NAMALWA (cell line): ENCODE results near the gene CDY2A.
"Not testable (repeated sequence)": the region's sequence is repeated elsewhere in the genome, so short reads cannot be mapped to it uniquely, and the experiment has no call there.

Experiments
- DNase-seq: peaks from one replicate; pipeline ENCODE4 v3.0.0-alpha.2; 2015; ENCODE audit warnings: low spot score

Gene CDY2A

GRCh38 chrY:18025487-18025886 is at the start of gene CDY2A:
TSS of gene CDY2A (plus strand) at chrY:18025787. CDS start at chrY:18026115, 328 bp downstream.
- not testable (repeated sequence) for DNase-seq

GRCh38 chrY:17997586-17997985 is 28.0 kb upstream of the CDY2A start:
- DNase-seq = not testable (repeated sequence)

GRCh38 chrY:17998266-17998665 is 27.3 kb upstream of the CDY2A start:
- not testable (repeated sequence) for DNase-seq

- not testable (repeated sequence) for DNase-seq
Observed at GRCh38 chrY:18023897-18024296, 1.7 kb upstream of the CDY2A start.

- not testable (repeated sequence) for DNase-seq
Observed at GRCh38 chrY:18028845-18029244, 3.3 kb downstream of the CDY2A start.

- DNase-seq = not testable (repeated sequence)
Observed at GRCh38 chrY:18030178-18030577, 4.6 kb downstream of the CDY2A start.

GRCh38 chrY:18034100-18034814 is 8.7 kb downstream of the CDY2A start:
- DNase-seq = not testable (repeated sequence)

- DNase-seq = not testable (repeated sequence)
Observed at GRCh38 chrY:18034864-18035263, 9.3 kb downstream of the CDY2A start.

GRCh38 chrY:18044990-18045389 is 19.4 kb downstream of the CDY2A start:
- DNase-seq = not testable (repeated sequence)

- not testable (repeated sequence) for DNase-seq
Observed at GRCh38 chrY:18048149-18049040, 22.8 kb downstream of the CDY2A start.

- DNase-seq = not testable (repeated sequence)
Observed at GRCh38 chrY:18049061-18049460, 23.5 kb downstream of the CDY2A start.

- not testable (repeated sequence) for DNase-seq
Observed at GRCh38 chrY:18056473-18056872, 30.9 kb downstream of the CDY2A start.

GRCh38 chrY:18073464-18073863 is 47.9 kb downstream of the CDY2A start:
- not testable (repeated sequence) for DNase-seq
